ENCODE data around the gene OVOL1.
"Not testable (repeated sequence)": the region's sequence is repeated elsewhere in the genome, so short reads cannot be mapped to it uniquely, and the experiment has no call there.

The OVOL1 gene

DNA sequence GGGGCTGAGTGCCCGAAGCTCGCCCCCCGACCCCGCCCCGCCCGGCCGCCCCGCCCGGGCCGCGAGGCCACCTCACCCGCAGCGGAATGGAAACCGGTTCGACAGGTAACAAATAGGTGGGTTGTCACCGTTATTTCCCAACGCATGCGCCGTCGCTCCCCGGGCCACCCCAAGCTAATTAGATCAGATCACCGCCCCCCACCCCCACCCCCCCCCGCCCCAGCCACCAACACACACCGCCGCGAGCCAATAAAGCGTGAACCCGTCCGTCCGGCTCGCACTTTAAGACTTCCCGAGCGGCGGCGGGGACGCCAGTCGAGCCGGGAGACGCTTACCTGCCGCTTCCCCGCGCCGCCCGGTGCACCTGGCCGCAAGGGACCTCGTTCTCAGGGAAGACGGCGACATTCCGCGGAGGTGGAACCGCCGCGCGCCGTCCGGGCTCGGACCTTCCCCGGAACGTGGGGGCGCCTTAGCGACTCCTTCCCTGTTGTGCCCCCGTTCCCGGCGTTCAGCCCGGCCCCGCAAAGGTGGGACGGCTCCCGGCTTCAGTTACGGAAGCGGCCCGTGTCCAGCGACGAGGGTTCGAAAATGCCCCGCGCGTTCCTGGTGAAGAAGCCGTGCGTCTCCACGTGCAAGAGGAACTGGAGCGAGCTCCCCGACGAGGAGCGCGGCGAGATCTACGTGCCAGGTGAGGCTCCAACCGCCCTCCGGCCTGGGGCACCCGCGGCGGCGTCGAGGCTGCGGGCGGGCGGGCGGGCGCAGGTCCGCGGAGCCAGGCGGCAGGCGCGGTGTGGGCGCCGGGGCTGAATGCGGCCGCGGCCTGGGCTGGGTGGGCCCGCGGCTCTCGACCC is at the start of gene OVOL1:
Gene OVOL1 (plus strand): TSS at position 278 of the 851 bp plus-strand sequence. CDS start 311 bp downstream, at position 589.
- no peak for FAIRE-seq

DNA sequence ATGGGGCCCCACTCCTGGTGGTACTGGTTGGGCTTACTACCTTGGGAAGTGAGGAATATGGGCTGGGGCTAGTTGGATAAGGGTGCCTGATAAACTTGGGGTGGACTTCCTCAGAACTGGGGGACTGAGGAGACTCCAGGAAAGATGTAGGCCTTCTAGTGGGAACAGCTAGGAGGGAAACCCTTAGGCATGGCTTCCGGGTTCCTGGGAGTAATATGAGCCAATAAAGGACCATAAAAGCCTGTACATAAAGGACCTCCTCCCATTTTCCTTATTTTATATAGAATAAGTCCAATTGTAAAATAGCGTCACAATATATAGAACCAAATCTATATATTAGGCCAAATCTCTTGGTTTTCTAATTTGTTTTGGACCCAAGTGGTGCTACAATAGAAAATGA is 47.8 kb upstream of the OVOL1 start:
- FAIRE-seq, result no peak

DNA sequence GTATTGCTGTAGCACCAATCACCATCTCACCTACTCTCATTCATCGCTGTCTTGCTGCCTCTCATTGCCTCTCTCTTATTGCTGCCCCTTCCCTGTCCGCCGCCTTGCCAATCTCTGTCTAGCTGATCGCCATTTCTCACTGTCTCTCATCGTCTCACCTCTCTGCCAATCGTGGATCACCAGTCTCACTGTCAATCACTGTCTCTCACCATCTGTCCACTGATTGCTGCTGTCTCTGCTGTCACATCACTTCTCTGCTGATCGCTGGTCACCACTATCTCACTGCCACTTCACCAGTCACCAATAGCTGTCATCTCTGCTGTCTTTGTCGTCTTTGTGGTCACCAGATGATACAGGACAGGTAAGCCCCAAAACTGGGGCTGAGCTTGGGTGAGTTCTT is 45.7 kb upstream of the OVOL1 start:
- FAIRE-seq, result no peak

DNA sequence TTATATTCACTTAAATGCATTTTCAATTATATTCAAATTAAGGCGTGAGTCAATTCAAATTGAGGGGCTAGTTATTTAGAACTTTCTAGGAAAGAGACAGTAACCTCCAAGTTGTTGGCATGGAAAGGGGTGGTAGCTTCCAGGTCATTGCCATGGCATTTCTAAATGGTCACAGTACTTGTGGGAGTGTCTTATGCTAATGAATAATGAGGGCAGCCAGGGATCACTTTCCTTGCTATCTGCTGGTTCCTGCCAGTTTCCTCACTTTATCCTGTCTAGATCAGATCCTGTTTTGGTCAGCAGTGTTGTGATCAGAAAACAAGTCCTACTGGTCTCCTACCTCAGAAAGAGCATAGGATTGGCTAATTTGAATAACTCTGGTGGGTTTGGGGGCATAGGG is 44.5 kb upstream of the OVOL1 start:
- no peak for FAIRE-seq

GRCh38 chr11:65743681-65744025 is 43.2 kb upstream of the OVOL1 start:
- no peak for FAIRE-seq

- FAIRE-seq, result no peak
Observed at GRCh38 chr11:65744026-65744698, 42.7 kb upstream of the OVOL1 start.

- no peak for FAIRE-seq
Observed at GRCh38 chr11:65744699-65745042, 42.2 kb upstream of the OVOL1 start.

DNA sequence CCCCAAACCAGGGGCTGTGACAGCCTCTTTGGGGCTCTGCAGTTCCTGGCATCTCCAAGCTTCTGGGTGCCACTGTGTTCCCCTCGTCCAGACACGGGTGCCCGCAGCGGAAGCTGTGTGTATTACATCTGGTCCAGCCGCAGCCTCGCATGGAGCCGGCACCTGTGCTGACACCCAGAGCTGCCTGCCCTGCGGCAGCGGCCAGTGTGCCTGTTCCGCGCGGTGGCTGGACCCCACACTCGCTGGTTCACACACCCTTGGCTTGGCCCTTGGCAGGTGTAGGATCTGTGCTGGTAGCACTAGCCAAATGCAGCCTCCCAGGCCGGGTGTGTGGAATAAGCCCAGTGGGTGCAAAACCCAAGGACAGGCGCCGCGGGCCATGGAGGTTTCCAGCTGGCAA is 41.8 kb upstream of the OVOL1 start:
- no peak for FAIRE-seq

DNA sequence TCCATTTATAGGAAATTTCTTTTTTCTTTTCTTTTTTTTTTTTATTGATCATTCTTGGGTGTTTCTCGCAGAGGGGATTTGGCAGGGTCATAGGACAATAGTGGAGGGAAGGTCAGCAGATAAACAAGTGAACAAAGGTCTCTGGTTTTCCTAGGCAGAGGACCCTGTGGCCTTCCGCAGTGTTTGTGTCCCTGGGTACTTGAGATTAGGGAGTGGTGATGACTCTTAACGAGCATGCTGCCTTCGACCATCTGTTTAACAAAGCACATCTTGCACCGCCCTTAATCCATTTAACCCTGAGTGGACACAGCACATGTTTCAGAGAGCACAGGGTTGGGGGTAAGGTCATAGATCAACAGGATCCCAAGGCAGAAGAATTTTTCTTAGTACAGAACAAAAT is 24.7 kb upstream of the OVOL1 start:
- not testable (repeated sequence) for FAIRE-seq

GRCh38 chr11:65762816-65763215 is 24.0 kb upstream of the OVOL1 start:
- FAIRE-seq, result not testable (repeated sequence)

- FAIRE-seq, result no peak
Observed at GRCh38 chr11:65764434-65764833, 22.4 kb upstream of the OVOL1 start.

- FAIRE-seq, result no peak
Observed at GRCh38 chr11:65766535-65766934, 20.3 kb upstream of the OVOL1 start.

GRCh38 chr11:65767406-65767805 is 19.5 kb upstream of the OVOL1 start:
- no peak for FAIRE-seq

DNA sequence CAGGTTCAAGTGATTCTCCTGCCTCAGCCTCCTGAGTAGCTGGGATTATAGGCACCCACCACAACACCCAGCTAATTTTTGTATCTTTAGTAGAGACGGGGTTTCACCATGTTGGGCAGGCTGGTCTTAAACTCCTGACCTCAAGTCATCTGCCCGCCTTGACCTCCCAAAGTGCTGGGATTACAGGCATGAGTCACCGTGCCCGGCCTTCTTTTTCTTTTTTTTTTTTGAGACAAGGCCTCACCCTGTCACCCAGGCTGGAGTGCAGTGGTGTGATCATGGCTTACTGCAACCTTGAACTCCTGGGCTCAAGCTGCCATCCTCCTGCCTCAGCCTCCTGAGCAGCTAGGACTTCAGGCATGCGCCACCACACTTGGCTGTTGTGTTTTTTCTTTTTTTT is 19.1 kb upstream of the OVOL1 start:
- FAIRE-seq, result not testable (repeated sequence)

DNA sequence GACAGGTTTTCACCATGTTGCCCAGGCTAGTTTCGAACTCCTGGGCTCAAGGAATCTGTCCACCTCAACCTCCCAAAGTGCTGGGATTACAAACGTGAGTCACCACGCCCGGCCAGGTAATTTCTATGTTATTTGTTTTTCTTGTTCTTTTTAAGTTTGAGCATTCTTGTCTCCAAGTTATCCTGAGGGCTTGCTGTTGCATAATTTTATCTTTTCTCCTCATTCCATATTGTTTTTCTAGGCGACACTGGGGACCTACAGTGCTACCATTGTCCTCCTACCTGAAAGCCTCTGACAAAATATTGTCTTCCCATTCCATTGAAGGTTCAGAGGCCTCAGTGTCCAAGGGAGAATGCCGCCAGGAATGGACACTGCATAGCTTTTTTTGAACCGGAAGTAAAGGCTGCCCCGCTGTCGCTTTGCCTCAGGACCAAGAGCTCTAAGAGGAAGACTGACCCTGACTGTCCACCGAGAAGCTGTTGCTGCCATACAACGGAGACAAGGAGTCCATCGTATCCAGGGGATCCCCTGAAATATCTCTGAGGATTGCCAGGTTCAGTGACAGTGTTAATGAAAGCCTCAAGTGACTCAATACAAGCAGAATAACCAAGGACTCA is 15.8 kb upstream of the OVOL1 start:
- no peak for FAIRE-seq

GRCh38 chr11:65771589-65772112 is 15.2 kb upstream of the OVOL1 start:
- FAIRE-seq, result no peak

- FAIRE-seq, result no peak
Observed at GRCh38 chr11:65773784-65774411, 13.0 kb upstream of the OVOL1 start.

DNA sequence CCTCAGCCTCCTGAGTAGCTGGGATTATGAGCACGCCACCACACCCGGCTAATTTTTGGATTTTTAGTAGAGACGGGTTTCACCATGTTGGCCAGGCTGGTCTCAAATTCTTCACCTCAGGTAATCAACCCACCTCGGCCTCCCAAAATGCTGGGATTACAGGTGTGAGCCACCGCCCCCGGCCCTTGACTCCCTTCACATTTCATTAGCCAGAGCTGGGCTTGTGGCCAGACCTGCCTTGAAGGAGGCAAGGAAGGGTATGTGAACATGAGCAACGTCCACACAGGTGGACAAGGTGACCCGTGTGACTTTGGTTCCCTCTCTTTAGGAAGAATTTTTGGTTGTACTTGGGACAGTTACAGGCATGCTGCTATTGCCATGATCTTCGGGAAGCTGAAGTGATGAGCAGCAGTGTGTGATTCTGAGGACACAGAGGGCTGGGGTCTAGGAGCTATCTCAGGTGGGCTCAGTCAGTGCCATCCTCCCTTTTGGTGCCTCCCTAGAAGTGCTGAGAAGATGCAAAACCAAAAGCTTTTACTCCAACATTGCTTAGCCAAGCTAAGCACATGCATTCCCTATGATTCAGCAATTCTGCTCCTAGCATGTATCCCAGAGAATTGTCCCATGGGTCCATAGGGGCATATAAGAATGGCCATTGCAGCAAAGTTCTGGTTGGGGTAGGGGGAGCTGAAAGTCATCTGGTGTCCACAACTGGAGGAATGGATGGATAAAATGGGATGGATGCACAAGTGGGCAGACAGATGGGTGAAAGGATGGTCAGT is 12.1 kb upstream of the OVOL1 start:
- no peak for FAIRE-seq

DNA sequence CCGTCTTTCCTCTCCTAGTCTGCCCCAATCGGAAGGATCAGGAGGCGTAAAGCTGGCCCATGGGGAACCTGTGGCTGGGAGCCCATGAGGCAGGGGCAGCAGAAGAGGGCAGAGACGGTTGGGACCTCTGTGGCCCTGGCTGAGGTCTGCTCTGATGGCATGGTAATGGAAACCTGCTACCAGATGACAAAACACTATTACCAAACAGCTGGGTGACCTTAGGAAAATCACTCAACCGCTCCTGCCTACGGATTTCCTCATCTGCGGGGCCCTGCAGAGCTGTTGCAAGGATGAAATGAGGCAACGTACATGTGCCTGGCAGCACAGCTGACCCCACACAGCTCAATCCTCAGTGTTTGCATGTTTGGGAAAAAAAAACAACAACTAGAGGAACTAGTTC is 10.7 kb upstream of the OVOL1 start:
- FAIRE-seq, result no peak

DNA sequence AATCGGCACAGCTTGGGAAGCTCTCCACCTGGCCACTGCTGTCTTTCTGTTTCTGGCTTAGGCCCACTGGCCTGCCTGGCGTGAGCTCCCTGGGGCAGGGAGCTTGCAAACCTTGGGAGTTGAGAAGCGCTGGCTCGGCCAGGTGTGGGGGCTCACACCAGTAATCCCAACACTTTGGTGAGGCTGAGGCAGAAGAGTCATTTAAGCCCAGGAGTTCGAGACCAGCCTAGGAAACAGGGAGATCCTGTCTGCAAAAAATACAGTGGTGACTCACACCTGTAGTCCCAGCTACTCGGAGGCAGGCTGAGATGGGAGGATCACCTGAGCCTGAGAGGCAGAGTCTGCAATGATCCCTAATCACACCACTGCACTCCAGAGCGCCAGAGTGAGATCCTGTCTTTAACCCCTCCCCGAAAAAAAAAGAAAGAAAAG is 10.1 kb upstream of the OVOL1 start:
- FAIRE-seq, result no peak

DNA sequence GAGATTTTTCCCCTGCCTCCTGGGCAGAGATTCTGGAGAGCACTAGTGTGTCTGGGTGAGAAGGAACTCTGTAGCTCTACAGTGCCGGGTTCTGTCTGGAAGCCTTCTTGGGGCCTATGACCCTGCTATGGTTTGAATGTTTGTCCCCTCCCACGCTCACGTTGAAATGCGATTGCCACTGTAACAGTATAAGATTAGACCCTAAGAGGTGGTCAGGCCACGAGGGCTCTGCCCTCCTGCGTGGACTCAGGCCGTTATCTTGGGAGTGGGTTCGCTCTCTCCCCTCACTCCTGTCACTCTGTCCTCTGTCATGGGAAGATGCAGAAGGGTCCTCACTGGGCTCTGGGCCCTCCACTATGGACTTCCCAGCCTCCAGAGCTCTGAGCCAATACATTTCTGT is 9.6 kb upstream of the OVOL1 start:
- FAIRE-seq, result no peak

GRCh38 chr11:65777821-65778361 is 9.0 kb upstream of the OVOL1 start:
- FAIRE-seq, result no peak

Data from TTC549 (cell line).